ENCODE data around the gene CEP43. TPM values are rescaled to one million over a fixed set of nuclear protein-coding genes. Genes with fewer than 3 reads are reported as not detected.

CEP43 gene
- total RNA-seq, 1 experiment from 2014 or later = 37.0 TPM

DNA sequence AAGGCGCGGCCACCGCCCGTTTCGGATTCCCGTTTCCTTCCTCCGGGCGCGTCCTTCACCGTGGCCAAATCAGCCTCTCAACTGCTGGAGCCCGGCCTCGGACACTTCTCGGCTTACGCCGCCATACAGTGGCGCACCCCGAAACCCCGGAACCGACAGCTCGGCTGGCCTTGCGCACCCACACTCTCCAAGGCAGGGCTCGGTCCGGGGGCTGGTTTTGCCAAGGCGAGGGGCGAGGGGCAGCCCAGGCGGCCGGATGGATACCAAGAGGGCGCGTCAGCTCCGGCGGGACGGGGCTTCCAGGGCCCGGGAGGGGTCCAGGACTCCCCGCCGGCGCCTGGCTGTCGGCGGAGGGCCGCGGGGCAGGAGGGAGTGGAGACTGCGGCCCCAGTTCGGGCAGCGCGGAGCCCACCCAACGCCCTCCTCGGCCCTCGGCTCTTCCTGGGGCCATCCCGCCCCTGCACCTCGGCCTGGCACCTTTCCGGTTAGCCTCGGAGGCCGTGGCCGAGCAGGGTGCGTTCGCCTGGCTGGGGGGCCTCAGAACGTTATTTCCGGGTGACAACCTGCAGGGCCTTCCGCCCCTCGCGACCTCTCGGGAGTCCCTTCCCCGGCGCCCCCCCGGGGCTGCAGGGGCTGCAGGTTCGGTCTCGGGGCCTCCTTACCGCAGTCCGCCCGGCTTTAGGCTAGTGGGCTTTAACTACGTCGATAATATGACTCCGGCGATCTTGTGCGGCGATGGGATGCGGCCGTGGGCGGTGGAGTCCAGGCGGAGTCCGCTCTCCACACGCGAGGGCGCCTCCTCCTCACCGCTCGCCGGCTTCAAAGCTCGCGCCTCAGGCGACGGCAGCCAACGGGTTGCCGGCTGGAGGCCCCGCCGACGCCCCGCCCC lies 697 bp upstream of the CEP43 start:
- Mint-ChIP-seq H3K27ac (ENCODE audit: unreplicated experiment) (no peak overlapping the region), H3K36me3 (ENCODE audit: insufficient read depth, unreplicated experiment) (peaks cover 11% of the 10 kb centered on the region), H3K4me3 (ENCODE audit: unreplicated experiment) (peak overlapping the region; percentile 84), H3K4me1 (ENCODE audit: low read depth, unreplicated experiment) (peaks cover 14% of the 10 kb centered on the region), H3K27me3 (ENCODE audit: insufficient read depth, unreplicated experiment) (no peaks in the 10 kb centered on the region), H3K9me3 (ENCODE audit: unreplicated experiment) (no peaks in the 10 kb centered on the region)
- DNase-seq = peak in 1 of 2 experiments; percentile 30
- POLR2A ChIA-PET = interaction anchor here (0.6 kb wide), 1 partner anchor 144 kb away, joined by 3 read pairs; no protein-coding TSS in a partner anchor
- peaks cover 3% of the 10 kb centered on the region; the same call in 1 of the 2 replicates for H3K4me1 ChIP-seq
- no peaks in the 10 kb centered on the region for H3K27me3 ChIP-seq (replicated peaks; ENCODE audit: control insufficient read depth, insufficient read depth, low read length)
- peak overlapping the region; percentile 67 for H3K4me3 ChIP-seq (ENCODE audit: low read depth, low read length)
- no peaks in the 10 kb centered on the region for H3K9me3 ChIP-seq
- intact Hi-C loops (cut with micrococcal nuclease; ENCODE audit: unreplicated experiment) = loop anchor here (5.0 to 10.0 kb wide), 3 partner anchors 124 to 614 kb away; partner anchors contain the start of genes CCR6, MPC1 and RPS6KA2
- CTCF ChIA-PET = interaction anchor here (0.6 to 1.8 kb wide), 5 partner anchors 9 to 144 kb away, joined by 3 to 9 read pairs (median 5); partner anchors contain the start of gene RNASET2
- H3K36me3 ChIP-seq (ENCODE audit: control insufficient read depth, insufficient read depth, low read length) = no peaks in the 10 kb centered on the region
- TF ChIP-seq, protein P1, sequence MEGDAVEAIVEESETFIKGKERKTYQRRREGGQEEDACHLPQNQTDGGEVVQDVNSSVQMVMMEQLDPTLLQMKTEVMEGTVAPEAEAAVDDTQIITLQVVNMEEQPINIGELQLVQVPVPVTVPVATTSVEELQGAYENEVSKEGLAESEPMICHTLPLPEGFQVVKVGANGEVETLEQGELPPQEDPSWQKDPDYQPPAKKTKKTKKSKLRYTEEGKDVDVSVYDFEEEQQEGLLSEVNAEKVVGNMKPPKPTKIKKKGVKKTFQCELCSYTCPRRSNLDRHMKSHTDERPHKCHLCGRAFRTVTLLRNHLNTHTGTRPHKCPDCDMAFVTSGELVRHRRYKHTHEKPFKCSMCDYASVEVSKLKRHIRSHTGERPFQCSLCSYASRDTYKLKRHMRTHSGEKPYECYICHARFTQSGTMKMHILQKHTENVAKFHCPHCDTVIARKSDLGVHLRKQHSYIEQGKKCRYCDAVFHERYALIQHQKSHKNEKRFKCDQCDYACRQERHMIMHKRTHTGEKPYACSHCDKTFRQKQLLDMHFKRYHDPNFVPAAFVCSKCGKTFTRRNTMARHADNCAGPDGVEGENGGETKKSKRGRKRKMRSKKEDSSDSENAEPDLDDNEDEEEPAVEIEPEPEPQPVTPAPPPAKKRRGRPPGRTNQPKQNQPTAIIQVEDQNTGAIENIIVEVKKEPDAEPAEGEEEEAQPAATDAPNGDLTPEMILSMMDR (IDR thresholded peaks at IDR 0.05; ENCODE audit: insufficient read depth in 1 of 2, low read depth in 1 of 2, low read length in 1 of 2, severe bottlenecking in 1 of 2, unreplicated experiment in 1 of 2) = no peak
- TSS peak; percentile 11 for BruUV-seq (replicated peaks)

DNA sequence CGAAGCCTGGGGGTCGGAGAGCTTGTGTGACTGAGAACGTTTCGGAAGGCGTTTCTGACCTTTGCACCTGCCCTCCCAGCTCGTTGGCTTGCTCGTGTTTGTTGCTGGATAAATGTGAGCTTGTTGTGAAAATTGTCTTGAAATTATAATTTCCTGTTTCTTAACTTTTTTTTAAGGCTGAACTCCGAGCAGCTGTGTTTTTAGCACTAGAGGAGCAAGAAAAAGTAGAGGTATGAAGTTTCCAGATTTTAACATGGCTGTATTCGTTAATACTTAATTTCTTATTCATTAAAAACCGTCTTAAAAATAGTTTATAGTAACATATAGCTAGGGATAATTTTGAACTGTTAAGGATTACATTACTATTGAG lies 672 bp downstream of the CEP43 start:
- Mint-ChIP-seq H3K4me1 (ENCODE audit: low read depth, unreplicated experiment) (peaks cover 14% of the 10 kb centered on the region), H3K27ac (ENCODE audit: unreplicated experiment) (peak overlapping the region; percentile 82), H3K9me3 (ENCODE audit: unreplicated experiment) (no peaks in the 10 kb centered on the region), H3K36me3 (ENCODE audit: insufficient read depth, unreplicated experiment) (peaks cover 20% of the 10 kb centered on the region), H3K27me3 (ENCODE audit: insufficient read depth, unreplicated experiment) (no peaks in the 10 kb centered on the region), H3K4me3 (ENCODE audit: unreplicated experiment) (peak overlapping the region; percentile 84)
- no peaks in the 10 kb centered on the region for H3K27me3 ChIP-seq (replicated peaks; ENCODE audit: control insufficient read depth, insufficient read depth, low read length)
- H3K9me3 ChIP-seq = no peaks in the 10 kb centered on the region
- TF ChIP-seq, protein P1 (IDR thresholded peaks at IDR 0.05; ENCODE audit: insufficient read depth in 1 of 2, low read depth in 1 of 2, low read length in 1 of 2, severe bottlenecking in 1 of 2, unreplicated experiment in 1 of 2) = no peak
- DNase-seq = peak in 1 of 2 experiments; percentile 45
- CTCF ChIA-PET = interaction anchor here (1.4 to 1.8 kb wide), 2 partner anchors 10 to 142 kb away, joined by 5 to 8 read pairs; no protein-coding TSS in a partner anchor
- H3K4me3 ChIP-seq (ENCODE audit: low read depth, low read length) = peak overlapping the region; percentile 67
- peaks cover 3% of the 10 kb centered on the region; the same call in 1 of the 2 replicates for H3K4me1 ChIP-seq
- POLR2A ChIA-PET = no interaction called here
- no peaks in the 10 kb centered on the region for H3K36me3 ChIP-seq (ENCODE audit: control insufficient read depth, insufficient read depth, low read length)
- intact Hi-C loops (cut with micrococcal nuclease; ENCODE audit: unreplicated experiment) = loop anchor here (5.0 to 10.0 kb wide), 3 partner anchors 122 to 615 kb away; partner anchors contain the start of genes CCR6, MPC1 and RPS6KA2
- no TSS peak for BruUV-seq (replicated peaks)

DNA sequence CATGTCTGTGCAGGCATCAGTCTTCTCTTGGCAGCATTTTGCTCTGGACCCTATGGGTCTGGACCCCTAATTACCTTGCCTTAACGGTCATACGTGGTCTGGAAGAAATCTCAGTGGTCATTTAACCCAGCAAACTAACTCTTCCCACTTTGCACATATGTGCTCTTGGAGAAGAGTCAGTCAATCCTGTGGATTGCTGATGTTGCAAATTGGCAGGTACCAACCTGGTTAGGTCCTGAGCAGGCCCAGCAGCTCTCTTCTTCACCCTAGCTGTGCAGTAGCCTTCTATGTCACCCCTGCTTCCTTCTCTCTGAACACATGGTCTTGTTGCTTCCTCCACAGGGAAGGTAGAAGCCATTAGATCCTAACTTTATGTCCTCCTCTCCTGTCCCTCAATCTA lies 1.6 kb downstream of the CEP43 start:
- H3K27ac Mint-ChIP-seq (ENCODE audit: unreplicated experiment) = peak overlapping the region; percentile 62

More for the DNA sequence above, 1.6 kb downstream of the CEP43 start:
- Histone ChIP-seq H3K36me3 (ENCODE audit: control insufficient read depth, insufficient read depth, low read length) (no peaks in the 10 kb centered on the region), H3K4me1 (peaks cover 3% of the 10 kb centered on the region; the same call in 1 of the 2 replicates), H3K9me3 (no peaks in the 10 kb centered on the region), H3K4me3 (ENCODE audit: low read depth, low read length) (peak overlapping the region; percentile 5), H3K27me3 (replicated peaks; ENCODE audit: control insufficient read depth, insufficient read depth, low read length) (no peaks in the 10 kb centered on the region)
- CTCF ChIA-PET = no interaction called here
- TF ChIP-seq, protein P1 (IDR thresholded peaks at IDR 0.05; ENCODE audit: insufficient read depth in 1 of 2, low read depth in 1 of 2, low read length in 1 of 2, severe bottlenecking in 1 of 2, unreplicated experiment in 1 of 2) = no peak
- no TSS peak for BruUV-seq (replicated peaks)
- H3K36me3 Mint-ChIP-seq (ENCODE audit: insufficient read depth, unreplicated experiment) = peaks cover 24% of the 10 kb centered on the region
- POLR2A ChIA-PET = no interaction called here
- H3K9me3 Mint-ChIP-seq (ENCODE audit: unreplicated experiment) = no peaks in the 10 kb centered on the region
- H3K4me1 Mint-ChIP-seq (ENCODE audit: low read depth, unreplicated experiment) = peaks cover 14% of the 10 kb centered on the region
- H3K4me3 Mint-ChIP-seq (ENCODE audit: unreplicated experiment) = peak overlapping the region; percentile 84
- no peak for DNase-seq
- H3K27me3 Mint-ChIP-seq (ENCODE audit: insufficient read depth, unreplicated experiment) = no peaks in the 10 kb centered on the region
- intact Hi-C loops (cut with micrococcal nuclease; ENCODE audit: unreplicated experiment) = no loop called here
